Retinal pigment epithelial cell (primary cell): ENCODE data around the gene ANO1.

Experiments
- DNase-seq: peaks from one replicate; pipeline ENCODE4 v3.0.0-alpha.2; 2010; ENCODE audit warnings: low read depth
- H3K4me3 ChIP-seq: 2 replicates; pipeline ENCODE4 v1.5.1; 2011; ENCODE audit warnings: mild to moderate bottlenecking, low read length, control low read depth, moderate library complexity
- CTCF ChIP-seq: conservative IDR thresholded peaks from 2 replicates; pipeline ENCODE4 v1.5.1; 2011; ENCODE audit warnings: low read depth, low read length, control low read depth, inconsistent platforms

The ANO1 gene

DNA sequence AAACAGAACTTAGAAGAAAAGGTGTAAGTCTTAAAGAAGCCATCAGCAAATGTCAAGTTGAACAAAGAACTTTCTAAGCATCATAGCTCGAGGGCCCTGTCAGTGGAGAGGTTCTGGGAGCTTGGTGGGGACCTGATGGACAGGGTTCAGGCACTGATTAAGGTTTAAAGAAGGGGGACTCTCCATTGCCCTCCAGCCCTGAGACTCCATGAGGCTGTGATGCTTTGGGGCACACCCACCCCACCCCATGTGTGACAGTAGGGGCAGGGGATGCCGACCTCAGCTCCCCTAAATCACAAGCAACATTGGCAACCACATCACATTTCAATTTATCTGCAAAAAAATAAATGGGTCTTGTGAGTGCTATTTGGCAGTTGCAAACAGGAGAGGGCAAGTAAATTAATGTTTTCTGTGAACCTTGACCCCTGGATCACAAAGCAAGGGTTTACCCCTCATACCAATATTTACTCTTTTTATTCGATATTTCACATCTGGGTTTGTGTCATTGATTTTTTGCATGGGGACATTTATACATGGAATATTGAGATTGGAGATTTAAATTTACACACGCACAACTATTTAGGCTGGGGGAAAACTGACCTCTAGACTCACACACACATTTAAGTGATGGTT is 37.1 kb upstream of the ANO1 start:
- no peak for TF ChIP-seq CTCF
- H3K4me3 ChIP-seq: no peak overlapping the region
- DNase-seq: no peak

GRCh38 chr11:70043482-70043881 is 34.6 kb upstream of the ANO1 start:
- DNase-seq: no peak
- no peak for TF ChIP-seq CTCF
- H3K4me3 ChIP-seq: no peak overlapping the region

- no peak for TF ChIP-seq CTCF
- DNase-seq: no peak
- H3K4me3 ChIP-seq: no peak overlapping the region
These were observed 32.0 kb upstream of the ANO1 start for GRCh38 chr11:70046089-70046488.

DNA sequence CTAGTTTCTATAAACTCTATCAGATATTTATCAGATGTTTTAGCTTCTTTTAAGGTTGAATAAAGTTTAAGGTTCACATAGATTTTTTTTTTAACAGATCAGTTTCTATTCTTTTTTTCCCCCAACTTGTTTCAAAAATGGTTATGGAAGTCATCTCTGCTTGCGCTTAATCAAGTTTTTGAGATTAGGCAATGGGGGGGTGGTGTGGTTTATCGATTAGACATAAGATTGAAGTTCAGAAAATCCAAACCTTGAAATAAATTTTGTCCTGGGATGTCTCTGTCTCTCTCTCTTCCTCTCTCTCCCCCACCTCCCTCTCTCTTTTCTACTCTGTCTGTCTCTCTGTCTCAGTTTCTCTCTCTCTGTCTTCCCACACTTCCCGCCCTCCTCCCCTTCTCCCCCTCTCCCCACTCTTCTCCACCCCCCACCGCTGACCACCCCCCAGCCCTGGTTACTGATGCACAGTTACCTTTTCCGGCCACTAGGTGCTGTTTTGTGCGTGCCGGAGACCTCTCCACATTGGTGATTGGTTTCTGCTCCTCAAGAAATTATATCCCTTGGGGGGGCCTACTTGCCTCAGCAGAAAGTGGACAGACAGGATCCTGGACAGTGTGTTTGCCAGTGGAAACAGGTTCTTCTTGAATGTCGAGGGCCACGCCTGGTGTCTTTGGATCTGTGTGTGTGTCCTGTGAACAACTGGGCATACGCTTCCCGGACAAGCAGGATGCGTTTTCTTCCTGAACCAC is 29.7 kb upstream of the ANO1 start:
- no peak for DNase-seq
- H3K4me3 ChIP-seq: no peak overlapping the region
- peak; percentile 47 for TF ChIP-seq CTCF

DNA sequence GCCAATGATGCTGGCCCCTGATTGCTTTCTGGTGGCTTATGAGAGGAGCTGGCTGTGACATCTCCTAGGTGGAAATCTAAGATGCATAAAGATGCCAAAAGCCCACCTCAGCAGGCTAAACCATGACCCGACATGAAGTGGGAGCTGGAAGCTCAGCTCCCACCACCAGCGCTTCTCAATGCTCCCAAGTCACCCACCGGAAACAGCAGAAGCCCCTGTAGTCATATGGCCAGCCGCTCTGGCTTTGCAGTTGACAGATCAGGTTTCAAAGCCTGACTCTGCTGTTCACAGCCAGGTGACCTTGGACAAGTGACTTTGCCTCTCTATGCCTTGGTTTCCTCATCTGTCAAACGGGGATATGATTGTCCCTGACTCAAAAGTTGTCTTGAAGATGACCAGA is 29.1 kb upstream of the ANO1 start:
- no peak for TF ChIP-seq CTCF
- no peak overlapping the region for H3K4me3 ChIP-seq
- no peak for DNase-seq

GRCh38 chr11:70050243-70050642 is 27.9 kb upstream of the ANO1 start:
- no peak for DNase-seq
- H3K4me3 ChIP-seq: no peak overlapping the region
- no peak for TF ChIP-seq CTCF

DNA sequence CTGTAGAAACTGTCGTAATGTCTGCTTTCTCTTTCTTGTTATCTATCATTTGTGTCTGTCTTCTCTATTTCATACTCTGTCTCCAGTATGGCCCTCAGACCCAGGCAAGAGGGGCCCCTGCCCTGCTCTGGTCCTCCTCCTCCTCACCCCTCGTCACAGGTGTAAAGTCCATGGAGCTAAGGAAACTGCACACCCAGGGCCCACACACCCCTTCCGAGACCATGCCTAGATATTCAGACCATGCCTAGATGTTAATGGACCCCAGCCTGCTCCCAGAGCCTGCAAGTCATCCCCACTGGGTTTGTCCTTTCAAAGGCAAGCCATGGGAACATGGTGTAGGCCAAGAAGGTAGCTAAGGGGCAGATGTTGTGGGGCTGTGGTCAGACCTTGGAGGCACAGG is 24.1 kb upstream of the ANO1 start:
- no peak for TF ChIP-seq CTCF
- no peak overlapping the region for H3K4me3 ChIP-seq
- DNase-seq: no peak
